COR-L47 (cell line): ENCODE results near the gene NTRK2.

Source experiments
- DNase-seq: peaks from one replicate; lab custom pipeline; 2025; lab: John Stamatoyannopoulos, UW

NTRK2 gene

DNA sequence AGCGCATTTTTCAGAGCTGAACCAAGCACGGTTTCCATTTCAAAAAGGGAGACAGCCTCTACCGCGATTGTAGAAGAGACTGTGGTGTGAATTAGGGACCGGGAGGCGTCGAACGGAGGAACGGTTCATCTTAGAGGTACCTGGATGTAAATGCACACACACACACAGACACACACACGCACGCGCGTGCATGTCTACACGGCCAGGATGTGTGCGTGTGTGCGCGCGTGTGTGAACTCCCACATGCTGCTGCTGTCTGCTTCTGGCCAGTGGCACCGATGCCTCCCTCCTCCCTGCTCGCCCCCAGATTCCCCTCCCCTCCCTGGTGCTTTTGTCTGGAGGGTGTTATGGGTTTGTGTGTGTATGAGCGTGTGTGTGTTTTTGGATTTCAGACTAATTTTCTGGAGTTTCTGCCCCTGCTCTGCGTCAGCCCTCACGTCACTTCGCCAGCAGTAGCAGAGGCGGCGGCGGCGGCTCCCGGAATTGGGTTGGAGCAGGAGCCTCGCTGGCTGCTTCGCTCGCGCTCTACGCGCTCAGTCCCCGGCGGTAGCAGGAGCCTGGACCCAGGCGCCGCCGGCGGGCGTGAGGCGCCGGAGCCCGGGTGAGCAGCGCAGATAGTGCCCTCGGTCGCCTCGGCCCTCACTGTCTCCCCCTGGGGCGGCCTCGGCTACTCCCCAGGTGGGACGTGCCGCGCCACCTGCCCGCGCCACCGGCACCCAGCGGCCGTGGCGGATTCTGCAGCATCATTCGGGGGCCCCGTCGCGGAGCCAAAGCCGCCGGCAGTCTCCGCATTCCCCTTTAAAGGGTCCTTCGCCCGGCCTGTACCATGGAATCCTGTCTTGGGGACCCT lies at the start of gene NTRK2:
Gene NTRK2, plus strand, starts transcription at position 442 of the 850 bp plus-strand sequence. CDS start 1,020 bp downstream, outside the sequence.
- DNase-seq: peak; percentile 34

GRCh38 chr9:84620338-84620737 lies 49.2 kb upstream of the NTRK2 start:
- DNase-seq: no peak

DNA sequence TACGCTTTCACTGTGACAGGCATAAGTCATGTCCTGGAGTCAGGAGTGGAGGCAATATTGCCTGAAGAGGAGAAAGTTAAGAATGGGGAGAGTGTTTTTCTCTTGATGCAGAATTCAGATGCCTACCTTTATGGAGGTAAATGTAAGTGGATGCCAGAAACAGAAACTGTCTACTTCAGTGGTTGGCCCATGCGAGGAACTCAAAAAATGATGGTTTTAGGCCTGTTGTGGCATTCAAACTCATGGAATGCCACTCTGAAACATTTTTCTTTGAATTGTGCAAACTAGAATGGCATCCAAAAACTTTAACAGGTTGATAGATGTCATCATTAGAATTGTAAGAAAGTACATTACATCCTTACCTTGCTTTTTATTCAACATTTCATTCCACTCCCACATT lies 47.7 kb upstream of the NTRK2 start:
- no peak for DNase-seq

DNA sequence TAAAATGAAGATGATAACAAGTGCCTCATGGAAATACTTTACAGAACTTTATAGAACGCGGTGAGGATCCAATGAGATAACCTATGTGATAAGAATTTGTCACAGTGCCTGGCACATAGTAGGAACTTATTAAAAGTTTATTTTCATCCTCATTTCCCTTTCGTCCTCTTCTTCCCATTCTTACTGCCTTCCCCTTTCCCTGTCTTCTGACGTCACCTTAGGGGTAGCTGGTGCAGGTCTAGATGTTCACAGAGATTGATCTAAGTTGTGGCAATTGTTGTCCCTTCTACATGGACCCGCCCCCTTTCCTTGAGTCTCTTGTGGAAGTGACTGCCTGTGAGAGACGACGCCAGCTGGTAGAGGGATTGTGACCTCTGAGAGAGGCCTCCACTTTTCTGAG lies 46.5 kb upstream of the NTRK2 start:
- no peak for DNase-seq

- no peak for DNase-seq
Observed at GRCh38 chr9:84636436-84636835, 33.1 kb upstream of the NTRK2 start.

GRCh38 chr9:84642553-84643141 lies 26.9 kb upstream of the NTRK2 start:
- DNase-seq: no peak

DNA sequence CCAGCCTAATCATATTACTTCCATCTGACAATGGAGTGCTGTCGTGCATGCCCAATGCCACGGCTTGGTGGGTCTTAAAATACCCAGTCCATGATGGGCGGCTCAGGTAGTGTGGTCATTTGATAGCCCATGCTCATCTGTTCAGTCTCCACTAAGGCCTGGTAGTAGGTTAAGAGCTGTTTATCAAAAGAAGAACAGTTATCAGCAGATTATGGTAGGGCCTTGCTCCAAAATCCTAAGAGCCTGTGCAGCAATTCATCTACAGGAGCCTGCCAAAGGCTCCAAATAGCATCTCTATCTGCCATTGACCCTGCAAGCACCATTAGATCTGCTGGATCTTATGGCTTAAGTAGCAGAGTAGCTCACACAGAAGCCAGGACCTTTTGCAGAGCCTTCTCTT lies 21.8 kb upstream of the NTRK2 start:
- no peak for DNase-seq

- DNase-seq: no peak
Observed at GRCh38 chr9:84652496-84653120, 16.9 kb upstream of the NTRK2 start.

- DNase-seq: no peak
Observed at GRCh38 chr9:84655447-84655846, 14.1 kb upstream of the NTRK2 start.

DNA sequence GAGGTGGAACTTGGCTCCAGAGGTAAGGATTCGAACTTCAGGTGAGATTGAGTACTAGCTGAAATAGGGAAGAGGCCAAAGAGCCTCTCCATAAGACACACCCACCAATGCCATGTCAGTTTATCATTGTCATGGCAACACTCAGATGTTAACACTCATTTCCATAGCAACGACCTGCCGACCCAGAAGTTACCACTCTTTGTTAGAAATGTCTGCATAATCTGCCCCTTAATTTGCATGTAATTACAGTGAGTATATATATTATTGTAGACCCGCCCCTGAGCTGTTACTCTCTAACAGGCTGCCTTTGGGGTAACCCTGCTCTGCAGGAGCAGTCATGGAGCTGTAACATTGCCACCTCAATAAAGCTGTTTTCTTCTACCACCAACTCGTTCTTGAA lies 10.2 kb upstream of the NTRK2 start:
- DNase-seq: no peak

DNA sequence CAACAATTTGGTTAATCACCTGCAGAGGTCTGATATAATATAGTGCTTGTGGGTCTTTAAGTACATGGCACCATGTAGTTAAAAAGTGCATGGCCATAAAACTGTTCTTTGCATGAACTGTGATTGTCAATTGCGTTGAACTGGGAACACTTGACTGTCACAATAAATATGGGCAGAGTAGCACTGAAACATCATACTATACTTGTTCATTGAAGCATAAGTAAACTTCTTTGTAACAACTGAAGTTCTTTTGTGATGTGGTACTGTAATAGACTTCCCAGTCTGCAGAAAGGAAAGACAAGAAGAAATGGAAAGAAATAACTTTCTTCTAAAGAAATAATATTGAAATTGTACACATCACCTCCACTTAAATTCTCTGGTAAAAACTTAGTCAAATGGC lies 9.8 kb upstream of the NTRK2 start:
- no peak for DNase-seq

DNA sequence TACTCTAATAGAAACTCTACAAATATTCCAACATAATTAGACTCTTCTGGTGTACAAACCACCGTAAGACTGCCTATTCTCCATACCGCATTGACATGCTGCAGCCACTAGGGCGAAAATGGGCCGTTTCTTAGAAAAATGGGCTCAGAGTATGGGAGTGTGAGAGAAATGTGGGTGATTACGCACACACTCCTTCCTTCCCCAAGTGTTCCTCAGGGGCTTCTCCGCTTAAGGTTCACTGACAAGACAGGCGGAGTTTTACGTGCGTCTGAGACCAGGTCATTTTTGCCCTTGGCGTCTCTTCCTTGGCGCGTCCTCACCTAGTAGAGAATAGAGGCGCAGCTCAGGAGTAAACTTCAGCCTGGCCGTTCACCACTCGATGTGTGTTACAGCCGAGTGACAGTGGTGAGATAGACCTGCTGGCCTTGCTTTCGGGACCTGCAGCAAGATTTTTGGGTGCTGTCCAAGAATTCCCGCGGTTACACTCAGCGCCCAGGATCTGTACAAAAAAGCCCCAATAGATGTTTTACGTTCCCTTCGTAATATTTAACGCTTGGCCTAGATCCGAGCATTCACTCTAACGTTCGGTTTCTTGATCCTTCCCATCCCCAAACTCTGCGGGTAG lies 1.8 kb upstream of the NTRK2 start:
- peak; percentile 45 for DNase-seq

- DNase-seq: peak; percentile 85
Observed at GRCh38 chr9:84668196-84669012, 1.1 kb upstream of the NTRK2 start.

- DNase-seq: no peak
Observed at GRCh38 chr9:84669013-84669287, 579 bp upstream of the NTRK2 start.

- DNase-seq: no peak
Observed at GRCh38 chr9:84670138-84671041, 861 bp downstream of the NTRK2 start.

GRCh38 chr9:84671586-84672521 lies 2.3 kb downstream of the NTRK2 start:
- DNase-seq: no peak

- DNase-seq: no peak
Observed at GRCh38 chr9:84673806-84674205, 4.3 kb downstream of the NTRK2 start.

GRCh38 chr9:84677080-84677479 lies 7.6 kb downstream of the NTRK2 start:
- DNase-seq: no peak

DNA sequence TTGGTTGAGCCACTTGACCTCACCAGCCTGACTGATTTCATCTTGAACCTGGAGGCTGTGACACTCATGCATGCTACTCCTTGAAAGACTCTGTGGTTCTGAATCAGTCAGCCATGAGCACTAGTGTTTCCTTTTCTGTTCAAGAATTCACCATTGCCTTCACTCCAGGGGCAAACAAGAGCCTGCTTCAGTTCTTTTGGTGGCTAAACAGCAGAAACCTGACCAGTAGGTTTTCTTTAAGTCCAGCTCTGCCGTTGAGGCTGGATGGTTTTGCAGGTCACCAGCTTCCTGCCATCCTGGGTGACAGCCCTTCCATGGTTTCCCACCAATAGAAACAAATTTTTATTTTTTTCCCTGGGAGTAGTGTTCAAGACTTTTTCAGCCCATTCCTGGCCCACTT lies 10.0 kb downstream of the NTRK2 start:
- no peak for DNase-seq
